ENCODE results near the gene ABCC1. TPM values are rescaled to one million over a fixed set of nuclear protein-coding genes. Genes with fewer than 3 reads are reported as not detected.

Gene ABCC1
- total RNA-seq, 1 experiment from 2014 or later = 56.4 TPM

DNA sequence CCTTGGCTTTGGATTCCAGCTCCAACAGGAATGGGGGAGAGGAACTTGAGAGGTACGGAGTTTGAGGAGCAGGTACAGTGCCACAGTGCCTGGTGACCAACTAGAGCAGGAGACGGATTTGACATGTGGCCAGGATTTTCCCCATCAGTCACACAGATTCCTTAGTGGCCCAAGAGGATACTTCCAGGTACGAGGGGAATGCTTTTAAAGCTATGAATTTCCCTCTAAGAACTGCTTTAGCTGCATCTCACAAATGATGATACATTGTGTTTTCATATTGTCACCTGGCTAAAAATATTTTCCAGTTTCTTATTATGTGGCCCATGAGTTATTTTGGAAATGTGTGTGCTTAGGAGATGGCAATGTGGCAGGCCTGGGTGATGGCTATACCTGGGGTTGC lies 175.6 kb downstream of the ABCC1 start:
- Mint-ChIP-seq H3K27ac (no peak overlapping the region), H3K4me1 (no peaks in the 10 kb centered on the region), H3K4me3 (no peak overlapping the region), H3K9me3 (peaks cover 9 to 11% of the 10 kb centered on the region in 2 experiments; a peak in 4 of 5 replicates), H3K27me3 (ENCODE audit: low read depth) (no peaks in the 10 kb centered on the region), H3K36me3 (ENCODE audit: insufficient read depth in 1 of 3, low read depth in 3 of 3) (peaks cover 55 to 82% (median 71%) of the 10 kb centered on the region in 3 experiments)
- TF ChIP-seq, protein P1, sequence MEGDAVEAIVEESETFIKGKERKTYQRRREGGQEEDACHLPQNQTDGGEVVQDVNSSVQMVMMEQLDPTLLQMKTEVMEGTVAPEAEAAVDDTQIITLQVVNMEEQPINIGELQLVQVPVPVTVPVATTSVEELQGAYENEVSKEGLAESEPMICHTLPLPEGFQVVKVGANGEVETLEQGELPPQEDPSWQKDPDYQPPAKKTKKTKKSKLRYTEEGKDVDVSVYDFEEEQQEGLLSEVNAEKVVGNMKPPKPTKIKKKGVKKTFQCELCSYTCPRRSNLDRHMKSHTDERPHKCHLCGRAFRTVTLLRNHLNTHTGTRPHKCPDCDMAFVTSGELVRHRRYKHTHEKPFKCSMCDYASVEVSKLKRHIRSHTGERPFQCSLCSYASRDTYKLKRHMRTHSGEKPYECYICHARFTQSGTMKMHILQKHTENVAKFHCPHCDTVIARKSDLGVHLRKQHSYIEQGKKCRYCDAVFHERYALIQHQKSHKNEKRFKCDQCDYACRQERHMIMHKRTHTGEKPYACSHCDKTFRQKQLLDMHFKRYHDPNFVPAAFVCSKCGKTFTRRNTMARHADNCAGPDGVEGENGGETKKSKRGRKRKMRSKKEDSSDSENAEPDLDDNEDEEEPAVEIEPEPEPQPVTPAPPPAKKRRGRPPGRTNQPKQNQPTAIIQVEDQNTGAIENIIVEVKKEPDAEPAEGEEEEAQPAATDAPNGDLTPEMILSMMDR (conservative IDR thresholded peaks at IDR 0.05) = no peak
- H3K79me1 ChIP-seq (ENCODE audit: insufficient read depth, low read depth, low read length, poor library complexity, severe bottlenecking) = no peaks in the 10 kb centered on the region
- H3K14ac ChIP-seq (ENCODE audit: insufficient read depth, low read length) = no peak overlapping the region
- no CpG with 5 or more reads among the region's 3 CpGs for WGBS (ENCODE audit: extremely low coverage, insufficient read length, low lambda C conversion rate)
- no peak overlapping the region for H2AK5ac ChIP-seq (ENCODE audit: insufficient read length, low read length)
- H3K56ac ChIP-seq (ENCODE audit: insufficient read length, low read depth, low read length) = no peak overlapping the region
- no peak overlapping the region for H3K18ac ChIP-seq (ENCODE audit: insufficient read length, low read depth, low read length)
- H4K20me1 ChIP-seq (ENCODE audit: control insufficient read depth, insufficient read depth, insufficient read length) = no peaks in the 10 kb centered on the region
- no peak overlapping the region for H2AFZ ChIP-seq (ENCODE audit: low read length)
- H3K9me3 ChIP-seq (ENCODE audit: control insufficient read depth, low read depth, low read length) = no peaks in the 10 kb centered on the region
- no peak for DNase-seq
- no peak overlapping the region for H2BK5ac ChIP-seq (ENCODE audit: insufficient read length, low read length)
- no peak overlapping the region for H3K4ac ChIP-seq (ENCODE audit: low read depth, low read length)
- no peak overlapping the region for H3K27ac ChIP-seq (ENCODE audit: insufficient read length, low read depth, low read length)
- H2BK15ac ChIP-seq (ENCODE audit: low read depth, low read length) = no peak overlapping the region
- no peak overlapping the region for H4K8ac ChIP-seq (replicated peaks; ENCODE audit: insufficient read length, low read depth, low read length)
- peaks cover 2% of the 10 kb centered on the region for H3K23me2 ChIP-seq (ENCODE audit: insufficient read length, low read depth, low read length, poor library complexity, severe bottlenecking)
- H3K9ac ChIP-seq (ENCODE audit: extremely low read depth, insufficient read length, low read length) = no peak overlapping the region
- H2BK120ac ChIP-seq (ENCODE audit: low read depth, low read length, poor library complexity, severe bottlenecking) = no peak overlapping the region
- no peak overlapping the region for H4K5ac ChIP-seq (ENCODE audit: insufficient read length, low read depth, low read length)
- no peaks in the 10 kb centered on the region for H3K79me2 ChIP-seq (ENCODE audit: insufficient read depth, low read length)
- H3K27me3 ChIP-seq (ENCODE audit: insufficient read depth, low read length) = no peaks in the 10 kb centered on the region
- H3K23ac ChIP-seq (ENCODE audit: insufficient read length, low read depth, low read length) = no peak overlapping the region
- H2BK12ac ChIP-seq (ENCODE audit: insufficient read length, low read depth, low read length) = no peak overlapping the region
- H3K4me1 ChIP-seq (ENCODE audit: insufficient read depth, low read length) = no peaks in the 10 kb centered on the region
- H3T11ph ChIP-seq (ENCODE audit: low read length) = no peak overlapping the region
- no peak overlapping the region for H2BK20ac ChIP-seq (ENCODE audit: low read depth, low read length, poor library complexity, severe bottlenecking)
- no peak overlapping the region for H3K4me2 ChIP-seq (ENCODE audit: insufficient read depth, insufficient read length, low read length)
- no peak overlapping the region for H4K91ac ChIP-seq (ENCODE audit: insufficient read length, low read depth, low read length)
